ENCODE measurements around the gene RHBDD1.

DNA sequence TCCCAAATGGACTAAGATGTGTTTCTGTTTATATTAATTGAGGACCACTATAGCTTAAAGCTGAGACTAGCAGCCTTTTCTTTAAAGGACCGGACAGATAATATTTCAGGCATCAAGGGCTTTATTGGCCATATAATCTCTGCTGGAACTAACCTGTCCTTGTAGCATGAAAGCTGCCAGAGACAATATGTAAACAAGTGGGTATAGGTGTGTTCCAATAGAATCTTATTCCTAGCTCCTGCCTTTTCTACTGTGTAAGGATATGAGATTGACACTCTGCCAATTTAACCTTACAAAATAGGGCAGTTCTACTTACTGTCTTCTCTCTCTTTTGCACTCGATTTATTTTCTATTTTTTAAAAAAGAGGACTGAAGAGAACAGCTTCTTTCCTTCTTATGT is 74.0 kb downstream of the RHBDD1 start:
- TF ChIP-seq, protein P1, sequence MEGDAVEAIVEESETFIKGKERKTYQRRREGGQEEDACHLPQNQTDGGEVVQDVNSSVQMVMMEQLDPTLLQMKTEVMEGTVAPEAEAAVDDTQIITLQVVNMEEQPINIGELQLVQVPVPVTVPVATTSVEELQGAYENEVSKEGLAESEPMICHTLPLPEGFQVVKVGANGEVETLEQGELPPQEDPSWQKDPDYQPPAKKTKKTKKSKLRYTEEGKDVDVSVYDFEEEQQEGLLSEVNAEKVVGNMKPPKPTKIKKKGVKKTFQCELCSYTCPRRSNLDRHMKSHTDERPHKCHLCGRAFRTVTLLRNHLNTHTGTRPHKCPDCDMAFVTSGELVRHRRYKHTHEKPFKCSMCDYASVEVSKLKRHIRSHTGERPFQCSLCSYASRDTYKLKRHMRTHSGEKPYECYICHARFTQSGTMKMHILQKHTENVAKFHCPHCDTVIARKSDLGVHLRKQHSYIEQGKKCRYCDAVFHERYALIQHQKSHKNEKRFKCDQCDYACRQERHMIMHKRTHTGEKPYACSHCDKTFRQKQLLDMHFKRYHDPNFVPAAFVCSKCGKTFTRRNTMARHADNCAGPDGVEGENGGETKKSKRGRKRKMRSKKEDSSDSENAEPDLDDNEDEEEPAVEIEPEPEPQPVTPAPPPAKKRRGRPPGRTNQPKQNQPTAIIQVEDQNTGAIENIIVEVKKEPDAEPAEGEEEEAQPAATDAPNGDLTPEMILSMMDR (conservative IDR thresholded peaks at IDR 0.05), result no peak
- no peak for TF ChIP-seq ZFX (IDR thresholded peaks at IDR 0.05)
